BLaER1 (cell line): ENCODE data around the gene SLC26A8.

Experiments used
- H3K27ac ChIP-seq: shearing (Covaris generic); formaldehyde crosslinking; 2 replicates; pipeline ENCODE4 v1.8.1; 2022
- H3K27me3 ChIP-seq: shearing (Covaris generic); formaldehyde crosslinking; 2 replicates; pipeline ENCODE4 v1.8.1; 2022
- H3K36me3 ChIP-seq: shearing (Covaris generic); formaldehyde crosslinking; 2 replicates; pipeline ENCODE4 v1.8.1; 2022
- H3K4me1 ChIP-seq: shearing (Covaris generic); formaldehyde crosslinking; 2 replicates; pipeline ENCODE4 v1.8.1; 2022
- H3K4me2 ChIP-seq: shearing (Covaris generic); formaldehyde crosslinking; 2 replicates; pipeline ENCODE4 v1.8.1; 2022
- H3K4me3 ChIP-seq: shearing (Covaris generic); formaldehyde crosslinking; 2 replicates; pipeline ENCODE4 v1.8.1; 2022
- H3K9ac ChIP-seq: shearing (Covaris generic); formaldehyde crosslinking; 2 replicates; pipeline ENCODE4 v1.8.1; 2022
- H3K9me3 ChIP-seq: shearing (Covaris generic); formaldehyde crosslinking; 2 replicates; pipeline ENCODE4 v1.8.1; 2022
- H4K20me1 ChIP-seq: shearing (Covaris generic); formaldehyde crosslinking; 2 replicates; pipeline ENCODE4 v1.8.1; 2022
- Cebpa-rat ChIP-seq: shearing (Covaris generic); IDR thresholded peaks from 2 replicates; pipeline ENCODE4 v1.8.1; 2022

SLC26A8 gene

GRCh38 chr6:35973670-35974222, 50.7 kb downstream of the SLC26A8 start:
- Histone ChIP-seq H3K4me3 (no peak overlapping the region), H4K20me1 (no peaks in the 10 kb centered on the region), H3K4me2 (no peak overlapping the region), H3K36me3 (no peaks in the 10 kb centered on the region), H3K4me1 (no peaks in the 10 kb centered on the region), H3K9ac (no peak overlapping the region), H3K27ac (no peak overlapping the region), H3K27me3 (no peaks in the 10 kb centered on the region), H3K9me3 (no peaks in the 10 kb centered on the region)
- no peak for TF ChIP-seq Cebpa-rat

- H3K4me2 ChIP-seq: no peak overlapping the region
- H3K9ac ChIP-seq: no peak overlapping the region
- H3K27ac ChIP-seq: no peak overlapping the region
- no peaks in the 10 kb centered on the region for H3K27me3 ChIP-seq
- no peak overlapping the region for H3K4me3 ChIP-seq
- TF ChIP-seq Cebpa-rat: no peak
- no peaks in the 10 kb centered on the region for H3K4me1 ChIP-seq
- H3K9me3 ChIP-seq: no peaks in the 10 kb centered on the region
- H3K36me3 ChIP-seq: no peaks in the 10 kb centered on the region
- H4K20me1 ChIP-seq: no peaks in the 10 kb centered on the region
Measured at GRCh38 chr6:35972471-35973367, 51.7 kb downstream of the SLC26A8 start.

GRCh38 chr6:35970181-35970580, 54.3 kb downstream of the SLC26A8 start:
- H3K27me3 ChIP-seq: no peaks in the 10 kb centered on the region
- no peaks in the 10 kb centered on the region for H3K9me3 ChIP-seq
- no peaks in the 10 kb centered on the region for H3K36me3 ChIP-seq
- no peaks in the 10 kb centered on the region for H3K4me1 ChIP-seq
- H4K20me1 ChIP-seq: no peaks in the 10 kb centered on the region
- H3K4me2 ChIP-seq: no peak overlapping the region
- H3K9ac ChIP-seq: no peak overlapping the region
- no peak for TF ChIP-seq Cebpa-rat
- H3K27ac ChIP-seq: no peak overlapping the region
- no peak overlapping the region for H3K4me3 ChIP-seq

GRCh38 chr6:35969646-35970045, 54.8 kb downstream of the SLC26A8 start:
- Histone ChIP-seq H4K20me1 (no peaks in the 10 kb centered on the region), H3K27me3 (no peaks in the 10 kb centered on the region), H3K9ac (no peak overlapping the region), H3K9me3 (no peaks in the 10 kb centered on the region), H3K27ac (no peak overlapping the region), H3K36me3 (no peaks in the 10 kb centered on the region), H3K4me3 (no peak overlapping the region), H3K4me2 (no peak overlapping the region), H3K4me1 (no peaks in the 10 kb centered on the region)
- TF ChIP-seq Cebpa-rat: no peak

GRCh38 chr6:35968821-35969220, 55.6 kb downstream of the SLC26A8 start:
- H3K9me3 ChIP-seq: no peaks in the 10 kb centered on the region

GRCh38 chr6:35967076-35967774, 57.2 kb downstream of the SLC26A8 start:
- no peaks in the 10 kb centered on the region for H3K9me3 ChIP-seq
- no peak overlapping the region for H3K4me2 ChIP-seq
- H3K27me3 ChIP-seq: no peaks in the 10 kb centered on the region
- no peaks in the 10 kb centered on the region for H3K36me3 ChIP-seq
- no peak overlapping the region for H3K27ac ChIP-seq
- H3K4me1 ChIP-seq: no peaks in the 10 kb centered on the region
- no peak overlapping the region for H3K4me3 ChIP-seq
- no peak for TF ChIP-seq Cebpa-rat
- no peaks in the 10 kb centered on the region for H4K20me1 ChIP-seq
- no peak overlapping the region for H3K9ac ChIP-seq

More at GRCh38 chr6:35968821-35969220, 55.6 kb downstream of the SLC26A8 start:
- H3K4me2 ChIP-seq: no peak overlapping the region
- H3K4me3 ChIP-seq: no peak overlapping the region
- H4K20me1 ChIP-seq: no peaks in the 10 kb centered on the region
- no peaks in the 10 kb centered on the region for H3K27me3 ChIP-seq
- no peak for TF ChIP-seq Cebpa-rat
- H3K27ac ChIP-seq: no peak overlapping the region
- H3K9ac ChIP-seq: no peak overlapping the region
- no peaks in the 10 kb centered on the region for H3K4me1 ChIP-seq
- no peaks in the 10 kb centered on the region for H3K36me3 ChIP-seq

- Histone ChIP-seq H3K4me3 (no peak overlapping the region), H3K4me1 (no peaks in the 10 kb centered on the region), H3K36me3 (no peaks in the 10 kb centered on the region), H3K9me3 (no peaks in the 10 kb centered on the region), H3K4me2 (no peak overlapping the region), H4K20me1 (no peaks in the 10 kb centered on the region), H3K27ac (no peak overlapping the region), H3K9ac (no peak overlapping the region), H3K27me3 (no peaks in the 10 kb centered on the region)
- no peak for TF ChIP-seq Cebpa-rat
Measured at GRCh38 chr6:35962779-35963560, 61.5 kb downstream of the SLC26A8 start.

- H3K9ac ChIP-seq: no peak overlapping the region
- no peak overlapping the region for H3K4me3 ChIP-seq
- no peaks in the 10 kb centered on the region for H3K36me3 ChIP-seq
Measured at GRCh38 chr6:35960187-35960586, 64.3 kb downstream of the SLC26A8 start.

GRCh38 chr6:35955970-35956369, 68.5 kb downstream of the SLC26A8 start:
- TF ChIP-seq Cebpa-rat: no peak
- Histone ChIP-seq H3K4me2 (no peak overlapping the region), H4K20me1 (no peaks in the 10 kb centered on the region)

More at GRCh38 chr6:35960187-35960586, 64.3 kb downstream of the SLC26A8 start:
- no peaks in the 10 kb centered on the region for H3K27me3 ChIP-seq
- no peaks in the 10 kb centered on the region for H3K4me1 ChIP-seq
- H3K27ac ChIP-seq: no peak overlapping the region
- H4K20me1 ChIP-seq: no peaks in the 10 kb centered on the region
- no peaks in the 10 kb centered on the region for H3K9me3 ChIP-seq
- no peak for TF ChIP-seq Cebpa-rat
- H3K4me2 ChIP-seq: no peak overlapping the region

More at GRCh38 chr6:35955970-35956369, 68.5 kb downstream of the SLC26A8 start:
- Histone ChIP-seq H3K36me3 (no peaks in the 10 kb centered on the region), H3K27me3 (no peaks in the 10 kb centered on the region), H3K27ac (no peak overlapping the region), H3K4me1 (peaks cover 33% of the 10 kb centered on the region), H3K9me3 (no peaks in the 10 kb centered on the region), H3K9ac (no peak overlapping the region), H3K4me3 (no peak overlapping the region)
